B cell (primary cell): ENCODE results near the gene KCNC1. TPM values are rescaled to one million over a fixed set of nuclear protein-coding genes. Genes with fewer than 3 reads are reported as not detected.

Source experiments
- ATAC-seq: fragments of 200-7000 bp; cut with Tn5 transposase; one replicate; pipeline ENCODE4 v1.10.0; 2021; ENCODE audit warnings: low read depth, mild to moderate bottlenecking, moderate number of reproducible peaks, moderate library complexity
- CTCF ChIA-PET: fragments of 350-600 bp; sonication (Branson Sonifier 250); formaldehyde crosslinking; loops from one replicate; lab custom pipeline; 2021; ENCODE audit warnings: antibody characterized with exemption, inconsistent platforms; lab: Charles Lee
- POLR2A ChIA-PET: fragments of 350-600 bp; sonication (Branson Sonifier 250); formaldehyde crosslinking; loops from one replicate; lab custom pipeline; 2021; ENCODE audit warnings: antibody characterized with exemption; lab: Charles Lee
- DNase-seq: peaks from one replicate; pipeline ENCODE4 v3.0.0; 2013
- H2AFZ ChIP-seq: 2 replicates; pipeline ENCODE4 v1.6.1; 2012; ENCODE audit warnings: mild to moderate bottlenecking, low read depth, low read length; ENCODE audit not compliant: insufficient read depth, poor library complexity, severe bottlenecking
- H3K27ac ChIP-seq, 2 donors: 1 replicate in 1 of 2; 2 replicates in 1 of 2; pipeline ENCODE4 v1.5.1; 2012 to 2013; ENCODE audit warnings: low read length in 2 of 2, mild to moderate bottlenecking in 2 of 2, moderate library complexity in 1 of 2
- H3K27me3 ChIP-seq, 4 experiments: fragments of 200-600 bp in 1 of 4; sonication (generic) in 1 of 4; replicated peaks in 1 of 4; 1 replicate in 2 of 4; 2 replicates in 2 of 4; pipeline versions ENCODE4 v1.6.1 to v1.7.0; 2013 to 2016; ENCODE audit warnings: low read length in 3 of 4, mild to moderate bottlenecking in 2 of 4, mixed read lengths in 1 of 4, moderate library complexity in 1 of 4; ENCODE audit not compliant: insufficient read depth in 4 of 4, control insufficient read depth in 3 of 4; ENCODE audit errors: control extremely low read depth in 1 of 4
- H3K36me3 ChIP-seq, 2 experiments: replicated peaks in 1 of 2; 1 replicate in 1 of 2; 2 replicates in 1 of 2; pipeline versions ENCODE4 v1.6.1 to v1.7.1; 2013; ENCODE audit warnings: low read length in 1 of 2; ENCODE audit not compliant: insufficient read depth in 2 of 2, control insufficient read depth in 1 of 2; ENCODE audit errors: control extremely low read depth in 1 of 2, extremely low read depth in 1 of 2
- H3K4me1 ChIP-seq, 2 donors: fragments of 200-600 bp in 1 of 2; sonication (generic) in 1 of 2; 1 replicate in 1 of 2; 2 replicates in 1 of 2; pipeline versions ENCODE4 v1.5.1 to v1.6.1; 2013 to 2017; ENCODE audit warnings: low read length in 2 of 2; ENCODE audit not compliant: control insufficient read depth in 2 of 2, insufficient read depth in 2 of 2
- H3K4me2 ChIP-seq: replicated peaks from 2 replicates; pipeline ENCODE3; 2012; ENCODE audit warnings: mild to moderate bottlenecking, low read depth, low read length; ENCODE audit not compliant: poor library complexity, severe bottlenecking
- H3K4me3 ChIP-seq, 5 experiments: fragments of 200-600 bp in 1 of 5; sonication (generic) in 1 of 5; 1 replicate in 3 of 5; 2 replicates in 2 of 5; pipeline versions ENCODE4 v1.5.1 to v1.7.0; 2011 to 2016; ENCODE audit warnings: low read length in 4 of 5, mild to moderate bottlenecking in 4 of 5, low read depth in 2 of 5, control low read depth in 1 of 5, moderate library complexity in 1 of 5; ENCODE audit not compliant: insufficient read depth in 1 of 5; ENCODE audit errors: control extremely low read depth in 1 of 5, extremely low read depth in 1 of 5
- H3K79me2 ChIP-seq: fragments of 200-600 bp; sonication (generic); one replicate; pipeline ENCODE4 v1.6.0; 2016; ENCODE audit warnings: low read length; ENCODE audit not compliant: control insufficient read depth, insufficient read depth
- H3K9ac ChIP-seq: fragments of 200-600 bp; sonication (generic); 2 replicates; pipeline ENCODE4 v1.6.1; 2017; ENCODE audit warnings: mild to moderate bottlenecking, low read length, moderate library complexity
- H3K9me3 ChIP-seq, 3 donors: one replicate each; pipeline versions ENCODE4 v1.6.1 to v1.7.1; 2013; ENCODE audit warnings: low read length in 2 of 3; ENCODE audit not compliant: control insufficient read depth in 2 of 3, insufficient read depth in 1 of 3; ENCODE audit errors: control extremely low read depth in 1 of 3
- H4K20me1 ChIP-seq: 2 replicates; pipeline ENCODE4 v1.6.0; 2012; ENCODE audit warnings: mild to moderate bottlenecking, low read length; ENCODE audit not compliant: insufficient read depth, control insufficient read depth, poor library complexity, severe bottlenecking
- H3K27ac Mint-ChIP-seq: one replicate; pipeline ENCODE4 v1.8.0; 2021; ENCODE audit warnings: mixed read lengths
- H3K27me3 Mint-ChIP-seq: one replicate; pipeline ENCODE4 v1.8.0; 2021; ENCODE audit warnings: mixed read lengths
- H3K4me1 Mint-ChIP-seq: one replicate; pipeline ENCODE4 v1.8.0; 2021; ENCODE audit warnings: mixed read lengths
- H3K4me3 Mint-ChIP-seq: one replicate; pipeline ENCODE4 v1.8.0; 2021; ENCODE audit warnings: mixed read lengths
- H3K9me3 Mint-ChIP-seq: one replicate; pipeline ENCODE4 v1.8.0; 2022; ENCODE audit warnings: mixed read lengths; ENCODE audit not compliant: insufficient read depth
- EZH2 ChIP-seq: IDR thresholded peaks from 2 replicates; pipeline ENCODE4 v1.6.1; 2012; ENCODE audit warnings: borderline replicate concordance, low read depth, mild to moderate bottlenecking, moderate library complexity, low read length; ENCODE audit not compliant: insufficient read depth, poor library complexity, severe bottlenecking
- WGBS: methylation state at CpG from one replicate; pipeline ENCODE4 v1.1.5; 2013; ENCODE audit warnings: missing lambda C conversion rate; ENCODE audit not compliant: insufficient coverage; 5-methylcytosine and 5-hydroxymethylcytosine counted together
- intact Hi-C: fragments of 100-400 bp; cut with micrococcal nuclease; formaldehyde crosslinking; loops from one replicate; pipeline ENCODE4 v1.10.0; 2022
- polyA plus RNA-seq: library from polyadenylated mRNA; depleted of rRNA; stranded (reverse); fragments of >200 nt; gene quantifications from 2 replicates; pipeline ENCODE4 v1.2.3, GENCODE V29; 2012
- total RNA-seq, 2 donors: library from RNA; stranded (reverse); fragments of 120-200 nt in 1 of 2; gene quantifications; 1 replicate in 1 of 2; 2 replicates in 1 of 2; pipeline versions ENCODE4 v1.2.3 to v1.2.4, GENCODE V29; 2013 to 2022
- TF ChIP-seq, protein P1 (sequence below): fragments of 200-600 bp; IDR thresholded peaks from one replicate; pipeline ENCODE4 v1.8.0; 2022; ENCODE audit warnings: antibody characterized with exemption, mild to moderate bottlenecking

KCNC1 gene
- total and polyA plus RNA-seq, 2 donors (not counting 1 experiment from before 2014, with no cell fraction given): not detected

DNA sequence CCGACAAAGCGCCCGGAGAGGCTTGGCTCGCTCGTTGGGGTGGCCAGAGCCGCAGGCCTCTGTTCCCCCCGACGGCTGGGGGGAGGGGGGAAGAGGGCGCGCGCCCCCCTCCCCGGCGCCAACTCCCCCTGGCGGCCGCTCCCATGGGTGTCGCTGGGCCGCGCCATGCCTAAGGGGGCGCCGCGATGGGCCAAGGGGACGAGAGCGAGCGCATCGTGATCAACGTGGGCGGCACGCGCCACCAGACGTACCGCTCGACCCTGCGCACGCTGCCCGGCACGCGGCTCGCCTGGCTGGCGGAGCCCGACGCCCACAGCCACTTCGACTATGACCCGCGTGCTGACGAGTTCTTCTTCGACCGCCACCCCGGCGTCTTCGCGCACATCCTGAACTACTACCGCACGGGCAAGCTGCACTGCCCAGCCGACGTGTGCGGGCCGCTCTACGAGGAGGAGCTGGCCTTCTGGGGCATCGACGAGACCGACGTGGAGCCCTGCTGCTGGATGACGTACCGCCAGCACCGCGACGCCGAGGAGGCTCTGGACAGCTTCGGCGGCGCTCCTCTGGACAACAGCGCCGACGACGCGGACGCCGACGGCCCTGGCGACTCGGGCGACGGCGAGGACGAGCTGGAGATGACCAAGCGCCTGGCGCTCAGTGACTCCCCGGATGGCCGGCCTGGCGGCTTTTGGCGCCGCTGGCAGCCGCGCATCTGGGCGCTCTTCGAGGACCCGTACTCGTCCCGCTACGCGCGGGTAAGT lies 1.4 kb downstream of the KCNC1 start:
- ChIA-PET CTCF (no interaction called here), POLR2A (no interaction called here)
- H3K27ac ChIP-seq: no peak overlapping the region
- H4K20me1 ChIP-seq: no peaks in the 10 kb centered on the region
- peaks cover 8% of the 10 kb centered on the region for H3K4me1 Mint-ChIP-seq
- peaks cover 0 to 12% (median 0%) of the 10 kb centered on the region in 3 donors for H3K9me3 ChIP-seq
- H3K4me1 ChIP-seq: peaks cover 0 to 2% of the 10 kb centered on the region in 2 donors
- no peak overlapping the region for H3K27ac Mint-ChIP-seq
- ATAC-seq: no peak
- no peaks in the 10 kb centered on the region for H3K79me2 ChIP-seq
- no peak overlapping the region for H3K4me2 ChIP-seq
- no peak overlapping the region for H2AFZ ChIP-seq
- no peaks in the 10 kb centered on the region for H3K9me3 Mint-ChIP-seq
- peak overlapping the region; percentile 40 for H3K4me3 Mint-ChIP-seq
- TF ChIP-seq, protein P1, sequence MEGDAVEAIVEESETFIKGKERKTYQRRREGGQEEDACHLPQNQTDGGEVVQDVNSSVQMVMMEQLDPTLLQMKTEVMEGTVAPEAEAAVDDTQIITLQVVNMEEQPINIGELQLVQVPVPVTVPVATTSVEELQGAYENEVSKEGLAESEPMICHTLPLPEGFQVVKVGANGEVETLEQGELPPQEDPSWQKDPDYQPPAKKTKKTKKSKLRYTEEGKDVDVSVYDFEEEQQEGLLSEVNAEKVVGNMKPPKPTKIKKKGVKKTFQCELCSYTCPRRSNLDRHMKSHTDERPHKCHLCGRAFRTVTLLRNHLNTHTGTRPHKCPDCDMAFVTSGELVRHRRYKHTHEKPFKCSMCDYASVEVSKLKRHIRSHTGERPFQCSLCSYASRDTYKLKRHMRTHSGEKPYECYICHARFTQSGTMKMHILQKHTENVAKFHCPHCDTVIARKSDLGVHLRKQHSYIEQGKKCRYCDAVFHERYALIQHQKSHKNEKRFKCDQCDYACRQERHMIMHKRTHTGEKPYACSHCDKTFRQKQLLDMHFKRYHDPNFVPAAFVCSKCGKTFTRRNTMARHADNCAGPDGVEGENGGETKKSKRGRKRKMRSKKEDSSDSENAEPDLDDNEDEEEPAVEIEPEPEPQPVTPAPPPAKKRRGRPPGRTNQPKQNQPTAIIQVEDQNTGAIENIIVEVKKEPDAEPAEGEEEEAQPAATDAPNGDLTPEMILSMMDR: no peak
- no peak for TF ChIP-seq EZH2
- 23% methylated on average over 102 of the region's 102 CpGs for WGBS
- peaks cover 39% of the 10 kb centered on the region for H3K27me3 Mint-ChIP-seq
- H3K36me3 ChIP-seq: no peaks in the 10 kb centered on the region
- no peak overlapping the region for H3K9ac ChIP-seq
- no peak overlapping the region for H3K4me3 ChIP-seq
- intact Hi-C loops: no loop called here
- H3K27me3 ChIP-seq: peaks cover 0 to 60% (median 14%) of the 10 kb centered on the region in 4 experiments
- no peak for DNase-seq

DNA sequence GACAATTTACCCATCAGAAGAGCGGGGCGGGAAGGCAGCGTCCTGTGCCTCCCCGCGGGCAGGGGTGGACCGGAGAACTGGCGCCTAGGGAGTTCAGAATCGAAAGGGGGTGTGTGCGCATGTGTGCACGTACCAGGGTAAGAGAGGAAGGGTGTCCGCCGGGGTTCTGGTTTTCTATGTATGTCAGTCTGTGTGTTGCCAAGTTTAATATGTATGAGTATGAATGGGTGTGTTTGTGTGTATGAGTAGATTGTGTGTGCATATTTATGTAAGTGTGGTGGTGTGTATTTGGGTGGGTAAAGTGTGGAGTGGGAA lies 2.0 kb downstream of the KCNC1 start:
- H3K4me3 ChIP-seq: no peak overlapping the region
- TF ChIP-seq, protein P1: no peak
- no peak for TF ChIP-seq EZH2
- no peak for DNase-seq
- no peak overlapping the region for H3K4me2 ChIP-seq
- H3K79me2 ChIP-seq: no peaks in the 10 kb centered on the region
- H4K20me1 ChIP-seq: no peaks in the 10 kb centered on the region
- Mint-ChIP-seq H3K4me3 (no peak overlapping the region), H3K9me3 (no peaks in the 10 kb centered on the region), H3K4me1 (peaks cover 8% of the 10 kb centered on the region), H3K27me3 (peaks cover 43% of the 10 kb centered on the region), H3K27ac (no peak overlapping the region)
- peaks cover 0 to 2% of the 10 kb centered on the region in 2 donors for H3K4me1 ChIP-seq
- no peak overlapping the region for H2AFZ ChIP-seq
- ChIA-PET CTCF (interaction anchor here (0.7 kb wide), 1 partner anchor 89 kb away, joined by 3 read pairs; no protein-coding TSS in a partner anchor), POLR2A (no interaction called here)
- intact Hi-C loops: no loop called here
- 24% methylated on average over 12 of the region's 12 CpGs for WGBS
- no peak overlapping the region for H3K27ac ChIP-seq
- no peaks in the 10 kb centered on the region for H3K36me3 ChIP-seq
- peaks cover 0 to 61% (median 14%) of the 10 kb centered on the region in 4 experiments for H3K27me3 ChIP-seq
- no peak for ATAC-seq
- H3K9ac ChIP-seq: no peak overlapping the region
- H3K9me3 ChIP-seq: peaks cover 0 to 17% (median 0%) of the 10 kb centered on the region in 3 donors
